Neural cell (in vitro differentiated cells): Measurements from ENCODE around the gene CHDH. TPM values are rescaled to one million over a fixed set of nuclear protein-coding genes. Genes with fewer than 3 reads are reported as not detected.

Experiments used
- H2AFZ ChIP-seq: fragments of 200-600, 300-800 bp; sonication (generic), shearing (Covaris generic); 2 replicates; pipeline ENCODE4 v1.6.0; 2014; ENCODE audit warnings: low read depth, mild to moderate bottlenecking, antibody characterized with exemption, low read length, moderate library complexity
- H3F3A ChIP-seq: fragments of 200-600 bp; shearing (Covaris generic); 2 replicates; pipeline ENCODE4 v1.6.1; 2016; ENCODE audit warnings: mild to moderate bottlenecking, moderate library complexity, mixed read lengths, antibody characterized with exemption, low read length; ENCODE audit not compliant: insufficient read depth, poor library complexity, severe bottlenecking
- H3K27ac ChIP-seq: fragments of 200-600, 300-800 bp; sonication (generic), shearing (Covaris generic); 2 replicates; pipeline ENCODE4 v1.5.1; 2014; ENCODE audit warnings: mild to moderate bottlenecking, low read length, moderate library complexity
- H3K27me3 ChIP-seq: fragments of 300-800, 200-600 bp; sonication (generic), shearing (Covaris generic); 2 replicates; pipeline ENCODE4 v1.6.0; 2014; ENCODE audit warnings: mild to moderate bottlenecking, low read depth, low read length, moderate library complexity; ENCODE audit not compliant: insufficient read depth
- H3K36me3 ChIP-seq: fragments of 300-800, 200-600 bp; sonication (generic), shearing (Covaris generic); 2 replicates; pipeline ENCODE4 v1.5.1; 2014; ENCODE audit warnings: mild to moderate bottlenecking, antibody characterized with exemption, low read length, moderate library complexity; ENCODE audit not compliant: insufficient read depth
- H3K4me2 ChIP-seq: fragments of 300-800, 200-600 bp; sonication (generic), shearing (Covaris generic); 2 replicates; pipeline ENCODE4 v1.6.0; 2014; ENCODE audit warnings: mild to moderate bottlenecking, low read length
- H3K4me3 ChIP-seq: fragments of 300-800, 200-600 bp; sonication (generic), shearing (Covaris generic); 2 replicates; pipeline ENCODE4 v1.5.1; 2014; ENCODE audit warnings: mild to moderate bottlenecking, low read length, moderate library complexity
- H3K79me2 ChIP-seq: fragments of 200-600 bp; shearing (Covaris generic); replicated peaks from 2 replicates; pipeline ENCODE4 v1.6.0; 2014; ENCODE audit warnings: mild to moderate bottlenecking, low read length, moderate library complexity; ENCODE audit not compliant: insufficient read depth
- H3K9ac ChIP-seq: fragments of 300-800, 200-600 bp; sonication (generic), shearing (Covaris generic); 2 replicates; pipeline ENCODE4 v1.6.1; 2016; ENCODE audit warnings: mild to moderate bottlenecking, low read length, mixed read lengths
- H3K9me2 ChIP-seq: fragments of 200-600 bp; shearing (Covaris generic); 2 replicates; pipeline ENCODE4 v1.6.1; 2016; ENCODE audit warnings: mild to moderate bottlenecking, low read length, mixed read lengths; ENCODE audit not compliant: insufficient read depth
- H3K9me3 ChIP-seq: fragments of 200-600, 300-800 bp; sonication (generic), shearing (Covaris generic); 2 replicates; pipeline ENCODE4 v1.6.1; 2016; ENCODE audit warnings: mild to moderate bottlenecking, mixed run types, low read length, moderate library complexity, mixed read lengths
- H4K20me1 ChIP-seq: fragments of 200-600 bp; shearing (Covaris generic); 2 replicates; pipeline ENCODE4 v1.6.1; 2016; ENCODE audit warnings: mild to moderate bottlenecking, mixed run types; ENCODE audit not compliant: insufficient read depth
- EP300 ChIP-seq: fragments of 450-650 bp; conservative IDR thresholded peaks from 2 replicates; pipeline ENCODE4 v1.6.1; 2014; ENCODE audit warnings: antibody characterized with exemption, mild to moderate bottlenecking, moderate library complexity; ENCODE audit not compliant: poor library complexity, severe bottlenecking
- EZH2 ChIP-seq: fragments of 200-600, 300-800 bp; shearing (Covaris generic), sonication (generic); IDR thresholded peaks from 2 replicates; pipeline ENCODE4 v1.6.1; 2014; ENCODE audit warnings: antibody characterized with exemption, low read length, borderline replicate concordance, mild to moderate bottlenecking; ENCODE audit not compliant: insufficient read depth, poor library complexity, severe bottlenecking
- MXI1 ChIP-seq: fragments of 450-650 bp; conservative IDR thresholded peaks from 2 replicates; pipeline ENCODE4 v1.6.1; 2014; ENCODE audit warnings: antibody characterized with exemption, mild to moderate bottlenecking; ENCODE audit not compliant: poor library complexity, severe bottlenecking
- POLR2AphosphoS5 ChIP-seq: IDR thresholded peaks from 2 replicates; pipeline ENCODE4 v1.6.1; 2012
- RAD21 ChIP-seq: fragments of 450-650 bp; conservative IDR thresholded peaks from 2 replicates; pipeline ENCODE4 v1.6.1; 2014; ENCODE audit warnings: antibody characterized with exemption, mild to moderate bottlenecking, moderate library complexity
- SMC3 ChIP-seq: fragments of 450-650 bp; conservative IDR thresholded peaks from 2 replicates; pipeline ENCODE4 v1.6.1; 2014; ENCODE audit warnings: antibody characterized with exemption, mild to moderate bottlenecking, moderate library complexity; ENCODE audit not compliant: poor library complexity
- TAF1 ChIP-seq: IDR thresholded peaks from 2 replicates; pipeline ENCODE4 v1.6.1; 2012; ENCODE audit warnings: low read depth
- polyA plus RNA-seq: library from polyadenylated mRNA; depleted of rRNA; stranded (reverse); fragments of >200 nt; gene quantifications from 2 replicates; pipeline ENCODE4 v1.2.3, GENCODE V29; 2014
- TF ChIP-seq, protein P1 (sequence below): IDR thresholded peaks from 2 replicates; pipeline ENCODE4 v1.6.1; 2012; ENCODE audit warnings: borderline replicate concordance
- TF ChIP-seq, protein P2 (sequence below): fragments of 450-650 bp; IDR thresholded peaks from 2 replicates; pipeline ENCODE4 v1.5.1; 2014; ENCODE audit warnings: antibody characterized with exemption, mild to moderate bottlenecking, moderate library complexity; ENCODE audit not compliant: poor library complexity, severe bottlenecking

CHDH gene
- polyA plus RNA-seq, 1 donor from 2014 or later: 0.17 TPM

DNA sequence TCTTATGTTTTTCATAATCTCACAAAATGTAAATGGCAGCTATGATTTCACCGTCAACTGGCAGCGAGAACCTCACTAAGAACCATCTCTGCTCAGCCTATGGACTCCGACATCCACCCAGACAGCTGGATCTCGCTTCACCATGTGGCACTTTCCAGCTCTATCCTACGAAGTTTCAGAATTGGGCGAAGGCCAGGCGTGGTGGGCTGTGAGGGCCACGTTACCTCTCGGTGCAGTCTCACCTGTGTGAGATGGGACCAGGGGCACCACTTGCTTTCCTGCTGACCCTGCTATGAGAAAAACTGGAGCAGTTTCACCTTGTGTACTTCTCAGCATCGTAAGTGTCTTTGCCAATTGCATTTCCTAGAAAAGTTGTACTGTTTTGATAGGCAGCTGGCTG is 32.3 kb downstream of the CHDH start:
- Histone ChIP-seq H3F3A (no peaks in the 10 kb centered on the region), H3K36me3 (peaks cover 4% of the 10 kb centered on the region)

DNA sequence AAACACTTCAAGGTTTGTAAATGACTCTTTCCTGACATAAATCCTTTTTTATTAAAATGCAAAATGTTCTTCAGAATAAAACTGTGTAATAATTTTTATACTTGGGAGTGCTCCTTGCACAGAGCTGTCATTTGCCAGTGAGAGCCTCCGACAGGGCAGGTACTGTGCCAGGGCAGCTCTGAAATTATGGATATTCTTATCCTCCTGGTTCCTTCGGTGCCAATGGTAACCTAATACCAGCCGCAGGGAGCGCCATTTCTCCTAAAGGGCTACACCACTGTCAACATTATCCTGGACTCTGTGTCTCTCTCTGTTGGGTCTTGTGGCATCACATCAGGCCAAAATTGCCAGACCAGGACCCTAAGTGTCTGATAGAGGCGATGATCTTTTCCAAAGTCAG is 33.0 kb downstream of the CHDH start:
- no peak overlapping the region for H3K9ac ChIP-seq
- TF ChIP-seq, protein P1, sequence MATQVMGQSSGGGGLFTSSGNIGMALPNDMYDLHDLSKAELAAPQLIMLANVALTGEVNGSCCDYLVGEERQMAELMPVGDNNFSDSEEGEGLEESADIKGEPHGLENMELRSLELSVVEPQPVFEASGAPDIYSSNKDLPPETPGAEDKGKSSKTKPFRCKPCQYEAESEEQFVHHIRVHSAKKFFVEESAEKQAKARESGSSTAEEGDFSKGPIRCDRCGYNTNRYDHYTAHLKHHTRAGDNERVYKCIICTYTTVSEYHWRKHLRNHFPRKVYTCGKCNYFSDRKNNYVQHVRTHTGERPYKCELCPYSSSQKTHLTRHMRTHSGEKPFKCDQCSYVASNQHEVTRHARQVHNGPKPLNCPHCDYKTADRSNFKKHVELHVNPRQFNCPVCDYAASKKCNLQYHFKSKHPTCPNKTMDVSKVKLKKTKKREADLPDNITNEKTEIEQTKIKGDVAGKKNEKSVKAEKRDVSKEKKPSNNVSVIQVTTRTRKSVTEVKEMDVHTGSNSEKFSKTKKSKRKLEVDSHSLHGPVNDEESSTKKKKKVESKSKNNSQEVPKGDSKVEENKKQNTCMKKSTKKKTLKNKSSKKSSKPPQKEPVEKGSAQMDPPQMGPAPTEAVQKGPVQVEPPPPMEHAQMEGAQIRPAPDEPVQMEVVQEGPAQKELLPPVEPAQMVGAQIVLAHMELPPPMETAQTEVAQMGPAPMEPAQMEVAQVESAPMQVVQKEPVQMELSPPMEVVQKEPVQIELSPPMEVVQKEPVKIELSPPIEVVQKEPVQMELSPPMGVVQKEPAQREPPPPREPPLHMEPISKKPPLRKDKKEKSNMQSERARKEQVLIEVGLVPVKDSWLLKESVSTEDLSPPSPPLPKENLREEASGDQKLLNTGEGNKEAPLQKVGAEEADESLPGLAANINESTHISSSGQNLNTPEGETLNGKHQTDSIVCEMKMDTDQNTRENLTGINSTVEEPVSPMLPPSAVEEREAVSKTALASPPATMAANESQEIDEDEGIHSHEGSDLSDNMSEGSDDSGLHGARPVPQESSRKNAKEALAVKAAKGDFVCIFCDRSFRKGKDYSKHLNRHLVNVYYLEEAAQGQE: no peak
- TF ChIP-seq TAF1 (no peak), MXI1 (no peak), RAD21 (no peak), POLR2AphosphoS5 (no peak), SMC3 (no peak), EZH2 (no peak), EP300 (no peak)
- TF ChIP-seq, protein P2, sequence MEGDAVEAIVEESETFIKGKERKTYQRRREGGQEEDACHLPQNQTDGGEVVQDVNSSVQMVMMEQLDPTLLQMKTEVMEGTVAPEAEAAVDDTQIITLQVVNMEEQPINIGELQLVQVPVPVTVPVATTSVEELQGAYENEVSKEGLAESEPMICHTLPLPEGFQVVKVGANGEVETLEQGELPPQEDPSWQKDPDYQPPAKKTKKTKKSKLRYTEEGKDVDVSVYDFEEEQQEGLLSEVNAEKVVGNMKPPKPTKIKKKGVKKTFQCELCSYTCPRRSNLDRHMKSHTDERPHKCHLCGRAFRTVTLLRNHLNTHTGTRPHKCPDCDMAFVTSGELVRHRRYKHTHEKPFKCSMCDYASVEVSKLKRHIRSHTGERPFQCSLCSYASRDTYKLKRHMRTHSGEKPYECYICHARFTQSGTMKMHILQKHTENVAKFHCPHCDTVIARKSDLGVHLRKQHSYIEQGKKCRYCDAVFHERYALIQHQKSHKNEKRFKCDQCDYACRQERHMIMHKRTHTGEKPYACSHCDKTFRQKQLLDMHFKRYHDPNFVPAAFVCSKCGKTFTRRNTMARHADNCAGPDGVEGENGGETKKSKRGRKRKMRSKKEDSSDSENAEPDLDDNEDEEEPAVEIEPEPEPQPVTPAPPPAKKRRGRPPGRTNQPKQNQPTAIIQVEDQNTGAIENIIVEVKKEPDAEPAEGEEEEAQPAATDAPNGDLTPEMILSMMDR: no peak
- H3K4me3 ChIP-seq: no peak overlapping the region
- no peak overlapping the region for H3K4me2 ChIP-seq
- peaks cover 4% of the 10 kb centered on the region for H3K36me3 ChIP-seq
- no peaks in the 10 kb centered on the region for H3K9me3 ChIP-seq
- H3F3A ChIP-seq: no peaks in the 10 kb centered on the region
- H3K9me2 ChIP-seq: no peaks in the 10 kb centered on the region
- H4K20me1 ChIP-seq: no peaks in the 10 kb centered on the region
- H2AFZ ChIP-seq: no peak overlapping the region
- no peaks in the 10 kb centered on the region for H3K27me3 ChIP-seq
- H3K79me2 ChIP-seq: no peaks in the 10 kb centered on the region
- no peak overlapping the region for H3K27ac ChIP-seq

More for the DNA sequence above, 32.3 kb downstream of the CHDH start:
- no peaks in the 10 kb centered on the region for H3K9me2 ChIP-seq
- H3K9me3 ChIP-seq: no peaks in the 10 kb centered on the region
- TF ChIP-seq SMC3: no peak
- no peak for TF ChIP-seq TAF1
- no peak overlapping the region for H3K4me2 ChIP-seq
- no peak overlapping the region for H3K4me3 ChIP-seq
- H3K9ac ChIP-seq: no peak overlapping the region
- no peaks in the 10 kb centered on the region for H4K20me1 ChIP-seq
- H3K79me2 ChIP-seq: no peaks in the 10 kb centered on the region
- H2AFZ ChIP-seq: no peak overlapping the region
- H3K27me3 ChIP-seq: no peaks in the 10 kb centered on the region
- no peak overlapping the region for H3K27ac ChIP-seq

DNA sequence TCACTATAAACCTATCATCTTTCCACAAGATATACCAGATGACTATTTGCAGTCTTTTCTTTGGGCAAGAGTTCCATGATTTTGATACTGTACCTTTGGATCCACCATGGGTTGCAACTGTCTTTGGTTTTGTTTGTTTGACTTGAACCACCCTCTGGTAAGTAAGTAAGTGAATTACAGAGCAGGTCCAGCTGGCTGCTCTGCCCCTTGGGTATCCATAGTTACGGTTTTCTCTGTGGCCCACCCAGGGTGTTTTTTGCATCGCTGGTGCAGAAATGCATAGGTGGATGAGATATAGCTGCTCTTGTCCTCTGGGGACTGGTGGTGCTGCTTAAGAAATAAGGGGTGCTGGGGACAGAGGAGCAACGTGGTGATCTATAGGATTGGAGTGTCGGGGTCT is 33.8 kb downstream of the CHDH start:
- H3K9ac ChIP-seq: no peak overlapping the region
- no peaks in the 10 kb centered on the region for H3K9me2 ChIP-seq
- H3K4me3 ChIP-seq: no peak overlapping the region
- H2AFZ ChIP-seq: no peak overlapping the region
- H3F3A ChIP-seq: no peaks in the 10 kb centered on the region
- no peak overlapping the region for H3K27ac ChIP-seq
- TF ChIP-seq SMC3 (no peak), EZH2 (no peak), POLR2AphosphoS5 (no peak), RAD21 (no peak), MXI1 (no peak), TAF1 (no peak), EP300 (no peak)
- TF ChIP-seq, protein P2: no peak
- TF ChIP-seq, protein P1: no peak
- peaks cover 4% of the 10 kb centered on the region for H3K36me3 ChIP-seq
- H3K9me3 ChIP-seq: no peaks in the 10 kb centered on the region
- H4K20me1 ChIP-seq: no peaks in the 10 kb centered on the region
- no peak overlapping the region for H3K4me2 ChIP-seq
- H3K27me3 ChIP-seq: no peaks in the 10 kb centered on the region
- H3K79me2 ChIP-seq: no peaks in the 10 kb centered on the region
